HG03558 (cell line): ENCODE results near the gene RPL23.

Experiments
- ATAC-seq: cut with Tn5 transposase; IDR thresholded peaks from one replicate; pipeline ENCODE4 v1.9.1; 2021; ENCODE audit warnings: moderate number of reproducible peaks; ENCODE audit not compliant: unreplicated experiment; ENCODE audit errors: extremely low read depth

RPL23 gene

DNA sequence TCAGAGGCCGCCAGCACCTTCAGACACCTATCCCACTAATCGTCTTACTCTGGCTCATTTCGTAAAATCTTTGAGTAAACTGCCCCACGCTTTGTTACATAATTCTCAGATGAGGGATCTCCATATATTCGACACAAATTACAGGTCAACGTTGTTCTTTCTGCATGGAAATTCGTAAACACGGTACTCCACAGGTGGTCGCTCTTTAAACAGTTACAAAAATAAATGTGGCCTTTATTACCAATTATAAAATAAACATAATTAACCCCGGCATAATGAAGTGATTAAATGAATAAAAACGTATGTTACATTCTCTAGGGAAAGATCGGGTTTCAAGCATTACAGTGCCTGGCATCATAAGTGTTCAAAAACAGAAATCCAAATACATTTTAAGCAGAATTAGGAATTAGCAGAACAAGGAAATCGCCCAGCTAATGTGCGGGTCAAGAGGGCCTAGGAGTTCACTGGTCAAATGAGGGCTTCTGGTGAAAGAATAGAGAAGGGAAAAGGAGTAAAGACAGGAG is 53.2 kb downstream of the RPL23 start:
- no peak for ATAC-seq

- ATAC-seq, result peak; percentile 55
Measured at GRCh38 chr17:38799501-38800236, 53.9 kb downstream of the RPL23 start, which contains the start of gene PIP4K2B. Gene PIP4K2B (minus strand): TSS chr17:38799556. CDS start chr17:38799424, 132 bp downstream.

GRCh38 chr17:38798614-38799500 is 54.7 kb downstream of the RPL23 start:
- peak; percentile 6 for ATAC-seq
